Kidney glomerular epithelial cell (primary cell): ENCODE results near the gene LMX1B.

ENCODE experiments used
- DNase-seq: peaks from one replicate; lab custom pipeline; 2025; lab: John Stamatoyannopoulos, UW

Gene LMX1B

DNA sequence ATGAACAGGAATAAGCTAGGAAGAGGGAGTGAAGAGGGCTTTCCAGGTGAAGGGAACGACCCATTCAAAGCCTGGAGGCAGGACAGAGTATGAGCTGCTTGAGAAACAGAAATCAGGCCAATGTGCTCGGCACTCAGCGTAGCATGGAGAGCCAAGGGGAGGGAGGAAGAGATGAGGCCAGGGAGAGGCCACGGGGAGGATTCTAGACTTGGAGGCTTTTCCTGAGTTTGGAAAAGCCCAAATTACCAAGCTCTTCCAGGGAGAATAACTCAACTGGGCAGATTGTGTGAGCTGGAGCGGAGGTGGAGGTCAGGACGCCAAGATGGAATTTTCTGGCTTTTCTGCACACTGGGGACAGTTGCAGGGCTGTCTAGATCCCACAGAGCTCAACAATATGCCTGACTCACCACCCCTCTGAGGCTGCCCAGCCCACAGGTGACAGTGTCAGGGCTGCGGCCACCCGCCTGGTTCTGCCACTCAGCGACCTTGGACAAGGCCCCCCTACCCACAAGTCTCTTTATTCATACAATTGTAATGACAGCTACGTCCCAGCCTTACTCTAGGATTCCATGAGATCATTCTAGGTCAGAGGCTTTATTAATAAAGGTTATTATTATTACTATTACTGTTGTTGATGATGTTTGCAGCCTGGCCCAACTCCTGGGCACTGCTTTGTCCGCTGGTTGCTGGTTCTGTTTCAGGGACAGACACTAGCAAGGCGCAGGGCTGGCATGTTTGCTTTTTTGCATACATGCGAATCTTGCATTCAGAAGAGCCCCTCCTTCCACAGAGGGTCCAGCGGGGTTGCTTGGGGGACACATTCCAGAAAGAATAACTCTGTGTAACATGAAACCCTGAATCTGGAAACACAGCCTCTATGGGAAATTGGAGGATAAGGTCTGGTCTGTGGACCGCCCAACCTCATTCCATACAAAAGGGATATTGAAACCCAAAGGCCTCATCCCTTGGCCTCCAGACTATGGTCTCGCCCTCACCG is 9.4 kb upstream of the LMX1B start:
- no peak for DNase-seq

DNA sequence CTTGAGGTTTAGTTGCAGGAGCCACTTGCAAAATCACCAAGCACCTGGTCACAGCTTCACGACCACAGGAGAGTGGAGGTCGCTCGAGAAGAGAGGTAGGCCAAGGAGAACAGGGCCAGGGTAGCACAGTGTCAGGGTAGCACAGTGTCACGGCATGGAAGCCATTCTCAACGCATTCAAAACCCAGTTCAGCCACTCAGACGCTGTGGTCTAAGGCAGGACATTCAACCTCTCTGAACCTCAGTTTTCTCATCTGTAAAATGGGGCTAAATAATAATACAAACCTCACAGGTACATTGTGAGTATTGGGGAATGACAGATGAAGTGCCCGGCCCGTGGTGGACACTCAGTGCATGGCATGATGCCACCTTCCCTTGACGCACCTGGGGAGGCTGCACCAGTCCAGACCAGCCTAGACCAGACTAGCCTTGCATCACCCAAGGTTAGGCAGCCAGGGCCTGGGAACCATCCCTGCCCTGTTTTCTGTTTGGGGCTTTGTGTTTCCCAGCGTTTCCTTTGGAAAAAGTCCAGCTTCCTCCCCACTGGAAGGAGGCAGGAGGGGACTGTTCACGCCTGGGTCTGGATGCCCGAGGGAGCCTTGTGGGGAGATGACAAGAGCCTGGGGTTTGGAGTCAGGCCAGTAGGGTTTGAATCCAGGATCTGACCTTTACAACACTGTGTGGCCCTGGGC is 7.8 kb upstream of the LMX1B start:
- no peak for DNase-seq

- DNase-seq, result no peak
Observed at GRCh38 chr9:126606483-126606870, 7.3 kb upstream of the LMX1B start.

DNA sequence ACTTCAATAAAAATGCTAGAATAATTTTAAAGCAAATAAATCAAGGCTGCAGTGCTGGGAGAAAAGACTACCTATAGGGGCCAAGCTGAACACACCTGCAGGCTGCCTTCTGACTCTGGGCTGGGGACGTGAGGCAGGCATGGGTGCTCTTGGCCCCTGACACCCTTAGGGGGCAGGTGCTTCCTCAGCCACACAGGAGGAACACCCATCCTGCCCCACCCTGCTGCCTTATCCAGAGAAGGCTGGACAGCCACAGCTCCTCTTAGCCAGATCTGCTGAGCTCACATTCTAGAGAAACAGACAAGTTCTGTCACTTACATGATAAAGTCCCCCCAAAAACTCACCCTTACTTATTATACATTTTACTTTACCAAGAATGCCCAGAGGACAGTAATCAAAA is 6.6 kb upstream of the LMX1B start:
- DNase-seq, result no peak

DNA sequence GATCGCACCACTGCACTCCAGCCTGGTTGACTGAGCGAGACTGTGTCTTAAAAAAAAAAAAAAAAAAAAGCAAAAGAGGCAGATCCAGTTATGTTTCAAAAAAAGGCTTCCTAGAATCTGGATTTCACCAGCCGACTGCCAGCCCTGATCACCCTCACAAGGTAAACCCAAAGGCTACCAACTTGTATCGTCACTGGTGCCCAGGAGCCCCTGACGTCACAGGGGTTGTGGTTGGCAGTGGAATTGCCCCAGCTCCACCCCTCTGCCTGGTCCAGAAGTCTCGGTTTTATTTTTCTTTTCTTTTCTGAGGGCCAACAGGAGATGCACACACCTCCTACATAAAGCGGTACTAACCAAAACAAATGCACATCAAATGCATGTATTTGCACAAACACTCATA is 6.0 kb upstream of the LMX1B start:
- DNase-seq, result no peak

- no peak for DNase-seq
Observed at GRCh38 chr9:126608551-126608950, 5.2 kb upstream of the LMX1B start.

DNA sequence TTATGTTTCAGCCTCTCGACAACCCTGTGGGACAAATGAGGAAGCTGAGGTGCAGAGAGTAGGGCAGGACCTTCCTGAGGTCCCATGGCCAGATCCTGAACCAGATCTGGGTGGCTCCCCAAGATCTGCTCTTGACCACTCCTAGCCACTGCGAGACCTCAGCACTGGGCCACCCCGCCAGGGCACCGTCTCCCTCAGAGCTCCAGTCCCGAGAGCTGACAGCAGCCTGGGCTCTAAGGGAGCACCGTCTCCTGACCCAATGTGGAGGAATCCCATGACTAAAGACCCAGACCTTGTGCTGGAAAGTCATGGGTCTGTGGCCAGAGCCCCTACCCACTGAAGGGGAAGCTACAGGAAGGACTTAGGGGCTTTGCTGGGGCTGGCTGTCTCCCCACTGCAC is 4.5 kb upstream of the LMX1B start:
- DNase-seq, result no peak

DNA sequence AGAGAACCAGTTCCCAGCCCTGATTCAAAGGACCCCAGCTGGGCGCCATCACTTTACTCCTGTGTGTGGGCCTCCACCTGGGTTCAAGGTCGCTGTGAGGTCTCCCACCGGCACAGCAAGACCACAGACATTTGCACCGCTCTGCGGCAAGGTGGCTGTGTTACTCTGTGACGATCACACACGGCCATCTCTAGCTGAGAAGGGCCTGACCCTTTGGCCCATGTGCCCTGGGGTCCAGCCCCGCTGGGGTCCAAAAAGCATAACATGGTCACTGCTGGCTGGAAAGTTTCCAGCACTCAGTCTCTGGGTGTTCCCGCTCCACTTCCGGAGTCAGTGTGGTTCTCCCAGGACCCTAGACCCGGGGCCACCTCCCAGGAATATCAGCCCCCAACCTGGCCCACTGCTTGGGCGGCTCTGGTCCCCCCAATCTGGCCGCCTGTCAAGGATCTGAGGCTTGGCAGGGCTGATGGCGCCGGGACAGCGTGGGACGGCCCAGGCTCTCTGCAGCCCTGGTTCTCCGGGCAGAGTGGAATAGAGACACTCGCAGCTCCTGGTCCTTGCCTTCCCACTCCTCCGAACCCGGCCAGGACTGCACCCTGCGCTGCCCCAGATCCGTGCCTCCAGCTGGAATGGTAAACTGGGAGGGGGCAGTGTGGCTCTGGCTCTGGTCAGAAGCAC is 3.9 kb upstream of the LMX1B start:
- no peak for DNase-seq

DNA sequence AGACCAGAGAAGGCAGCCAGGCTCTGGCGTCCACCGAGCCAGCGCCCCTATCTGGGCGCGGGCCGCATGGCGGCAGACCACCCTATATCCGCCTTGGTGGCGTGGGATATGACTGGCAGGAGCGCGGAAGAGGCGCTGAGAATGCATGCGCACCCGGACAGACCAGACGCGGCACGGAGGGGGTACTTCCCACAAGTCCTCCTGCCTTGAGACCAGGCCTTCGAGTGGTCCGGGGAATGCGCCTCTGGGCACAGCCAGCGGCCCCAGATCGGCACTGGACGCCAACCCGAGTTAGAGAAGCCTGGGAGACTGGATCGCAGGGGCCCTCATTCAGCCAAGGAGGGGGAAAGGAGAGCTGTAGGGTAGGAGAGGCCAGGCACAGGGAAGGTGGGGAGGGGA is 2.5 kb upstream of the LMX1B start:
- DNase-seq, result no peak

DNA sequence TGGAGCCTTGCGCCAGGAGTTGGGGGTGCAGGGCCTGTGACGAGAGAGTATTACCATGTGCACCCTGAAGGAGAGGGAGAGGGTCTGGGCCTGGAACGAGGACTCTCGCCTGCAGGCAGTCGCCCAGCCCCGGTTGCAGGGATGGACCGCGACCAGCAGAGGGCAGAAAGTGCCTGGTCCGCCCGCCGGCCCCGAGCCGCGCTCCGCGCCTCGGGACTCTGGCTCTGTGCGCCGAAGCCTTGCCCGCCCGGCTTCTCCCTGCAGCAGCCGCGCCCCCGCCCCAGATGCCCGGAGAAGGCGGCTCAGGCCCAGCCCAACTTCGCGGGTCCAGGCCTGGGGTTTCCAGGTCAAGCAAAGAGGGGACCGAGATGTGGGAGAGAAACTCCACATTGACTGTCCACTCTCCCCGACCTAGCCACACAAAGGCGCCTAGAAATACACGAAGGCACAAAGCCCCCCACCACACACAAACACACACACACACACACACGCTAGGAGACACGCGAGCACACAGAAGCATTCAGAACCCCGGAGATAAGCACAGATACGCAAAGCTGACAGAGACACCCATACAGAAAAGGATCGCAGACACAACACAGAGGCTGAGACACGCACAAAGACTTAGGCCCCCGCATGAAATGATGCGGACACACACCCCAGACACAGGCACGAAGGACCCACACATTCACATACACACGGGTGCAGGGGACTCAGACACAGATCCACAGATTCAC is 2.0 kb upstream of the LMX1B start:
- DNase-seq, result peak; percentile 57

DNA sequence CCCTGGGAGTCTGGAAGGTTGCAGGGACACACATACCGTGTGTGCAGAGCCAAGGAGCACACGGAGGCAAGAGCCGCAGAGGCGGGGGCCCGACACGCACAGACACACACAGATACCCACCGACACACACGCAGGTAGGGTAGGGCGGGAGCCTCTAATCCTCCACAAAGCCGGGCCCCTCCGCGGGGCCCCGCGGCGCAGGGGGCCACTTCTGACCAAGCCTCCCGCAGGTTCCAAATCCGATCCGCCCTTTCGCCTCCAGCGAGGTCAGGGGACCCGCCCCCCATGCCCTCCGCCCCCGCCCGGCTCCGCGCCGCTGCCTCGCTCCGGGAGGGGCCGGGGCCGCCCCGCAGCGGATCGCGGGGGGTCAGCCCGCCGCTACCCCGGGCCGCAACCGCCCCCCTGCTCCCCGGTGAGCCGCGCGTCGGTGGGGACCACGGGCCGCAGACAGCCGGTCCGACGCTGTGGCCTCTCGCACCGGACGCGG is 1.4 kb upstream of the LMX1B start:
- DNase-seq, result no peak

- DNase-seq, result no peak
Observed at GRCh38 chr9:126612813-126613641, 701 bp upstream of the LMX1B start.

- DNase-seq, result no peak
Observed at GRCh38 chr9:126614088-126614454, 343 bp downstream of the LMX1B start.

GRCh38 chr9:126614455-126615244 is 922 bp downstream of the LMX1B start:
- DNase-seq, result no peak

DNA sequence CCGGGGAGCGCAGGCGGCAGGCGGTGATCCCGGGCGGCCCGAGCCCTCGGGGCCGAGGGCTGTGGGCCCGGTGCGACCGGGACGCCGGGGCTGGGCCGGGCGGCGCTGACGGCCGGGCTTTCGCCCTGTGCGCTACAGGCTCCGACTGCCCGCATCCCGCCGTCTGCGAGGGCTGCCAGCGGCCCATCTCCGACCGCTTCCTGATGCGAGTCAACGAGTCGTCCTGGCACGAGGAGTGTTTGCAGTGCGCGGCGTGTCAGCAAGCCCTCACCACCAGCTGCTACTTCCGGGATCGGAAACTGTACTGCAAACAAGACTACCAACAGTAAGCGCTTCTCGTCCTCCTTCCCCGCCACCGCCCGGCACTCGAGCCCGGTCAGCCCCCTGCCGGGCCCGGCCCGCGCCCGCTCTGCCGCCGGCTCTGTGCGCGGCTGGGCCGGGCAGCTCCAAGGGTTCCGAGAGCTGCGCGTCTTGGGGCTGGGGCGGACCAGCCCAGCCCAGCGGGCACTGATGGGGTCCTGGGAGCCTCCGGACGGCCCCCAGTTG is 1.6 kb downstream of the LMX1B start:
- no peak for DNase-seq

DNA sequence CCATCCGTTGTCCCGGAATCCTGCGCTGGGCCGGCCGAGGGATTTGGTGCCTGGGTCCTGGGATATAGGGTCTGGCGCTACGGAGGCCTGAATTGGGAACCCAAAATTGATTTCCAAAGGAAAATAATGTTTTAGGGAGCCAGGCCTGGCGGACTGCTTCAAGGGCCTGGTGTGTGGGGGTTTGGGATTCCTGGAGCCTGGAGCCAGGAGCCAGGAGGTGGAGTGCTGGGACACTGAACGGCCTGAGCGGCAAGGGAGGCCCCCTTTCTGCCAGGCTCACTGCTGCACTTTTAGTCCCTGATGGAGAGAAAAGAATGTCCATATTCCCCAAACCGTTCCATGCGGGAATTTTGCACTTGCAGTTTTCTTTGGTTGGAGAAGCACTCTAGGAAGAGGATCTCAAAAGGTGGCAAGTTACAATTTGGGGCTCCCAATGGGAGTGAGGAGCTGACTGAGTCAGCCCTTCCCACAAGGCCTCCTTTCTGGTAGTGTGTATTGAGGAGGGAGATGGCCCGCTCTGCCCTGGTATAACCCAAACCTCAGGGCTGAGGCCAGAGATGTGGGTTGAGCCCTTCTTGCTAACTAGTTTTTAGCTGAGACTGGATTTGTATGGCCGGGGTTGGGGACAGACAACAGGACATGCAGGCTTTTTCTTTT is 2.2 kb downstream of the LMX1B start:
- no peak for DNase-seq

GRCh38 chr9:126616521-126616976 is 2.8 kb downstream of the LMX1B start:
- DNase-seq, result no peak

GRCh38 chr9:126617003-126617822 is 3.5 kb downstream of the LMX1B start:
- no peak for DNase-seq

DNA sequence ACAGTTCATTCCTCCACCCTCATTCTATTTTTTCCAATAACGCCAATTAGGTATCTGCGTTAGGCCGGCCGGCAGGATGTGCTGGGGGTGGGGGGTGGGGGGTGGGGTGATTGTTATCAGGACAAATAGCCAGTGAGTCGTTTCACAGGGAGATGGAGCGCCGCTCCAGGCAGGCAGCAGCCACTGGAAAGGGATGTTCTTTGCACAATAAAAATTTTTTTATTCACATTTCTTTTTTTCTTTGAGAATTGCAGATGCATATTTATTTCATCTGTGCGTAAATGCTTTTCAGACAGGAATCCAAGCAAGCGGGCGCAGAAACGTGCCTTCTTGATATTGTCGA is 4.1 kb downstream of the LMX1B start:
- DNase-seq, result no peak
